ENCODE results near the gene A2ML1.

DNA sequence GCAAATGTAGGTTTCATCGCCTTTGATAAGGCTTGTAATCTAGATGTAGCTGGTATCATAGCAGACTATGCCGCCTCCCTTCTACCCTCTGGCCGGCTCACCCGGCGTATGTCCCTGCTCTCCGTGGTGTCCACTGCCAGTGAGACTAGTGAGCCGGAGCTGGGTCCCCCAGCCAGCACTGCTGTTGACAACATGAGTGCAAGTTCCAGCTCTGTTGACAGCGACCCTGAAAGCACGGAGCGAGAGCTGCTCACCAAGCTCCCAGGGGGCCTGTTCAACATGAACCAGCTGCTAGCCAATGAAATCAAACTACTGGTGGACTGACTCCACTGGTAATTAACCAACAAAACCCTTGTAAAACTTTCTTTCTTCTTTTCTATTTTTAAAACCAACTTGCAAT is 49.0 kb upstream of the A2ML1 start:
- TF ChIP-seq, protein P1, sequence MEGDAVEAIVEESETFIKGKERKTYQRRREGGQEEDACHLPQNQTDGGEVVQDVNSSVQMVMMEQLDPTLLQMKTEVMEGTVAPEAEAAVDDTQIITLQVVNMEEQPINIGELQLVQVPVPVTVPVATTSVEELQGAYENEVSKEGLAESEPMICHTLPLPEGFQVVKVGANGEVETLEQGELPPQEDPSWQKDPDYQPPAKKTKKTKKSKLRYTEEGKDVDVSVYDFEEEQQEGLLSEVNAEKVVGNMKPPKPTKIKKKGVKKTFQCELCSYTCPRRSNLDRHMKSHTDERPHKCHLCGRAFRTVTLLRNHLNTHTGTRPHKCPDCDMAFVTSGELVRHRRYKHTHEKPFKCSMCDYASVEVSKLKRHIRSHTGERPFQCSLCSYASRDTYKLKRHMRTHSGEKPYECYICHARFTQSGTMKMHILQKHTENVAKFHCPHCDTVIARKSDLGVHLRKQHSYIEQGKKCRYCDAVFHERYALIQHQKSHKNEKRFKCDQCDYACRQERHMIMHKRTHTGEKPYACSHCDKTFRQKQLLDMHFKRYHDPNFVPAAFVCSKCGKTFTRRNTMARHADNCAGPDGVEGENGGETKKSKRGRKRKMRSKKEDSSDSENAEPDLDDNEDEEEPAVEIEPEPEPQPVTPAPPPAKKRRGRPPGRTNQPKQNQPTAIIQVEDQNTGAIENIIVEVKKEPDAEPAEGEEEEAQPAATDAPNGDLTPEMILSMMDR (IDR thresholded peaks at IDR 0.05): no peak
- TF ChIP-seq POLR2A (IDR thresholded peaks at IDR 0.05): no peak
